OCI-LY7 (cell line): Measurements from ENCODE around the gene RUVBL1. TPM values are rescaled to one million over a fixed set of nuclear protein-coding genes. Genes with fewer than 3 reads are reported as not detected.

Experiments used
- BruUV-seq: library from RNA; stranded (reverse); fragments of 400-500 nt; replicated peaks from 2 replicates; lab custom pipeline; 2021; lab: Mats Ljungman, UMichigan
- CTCF ChIA-PET: fragments of 300-600 bp; sonication (Branson Sonifier 250); formaldehyde crosslinking; loops from one replicate; lab custom pipeline; 2022; ENCODE audit warnings: antibody characterized with exemption; ENCODE audit not compliant: unreplicated experiment; lab: Charles Lee
- POLR2A ChIA-PET: fragments of 300-600 bp; sonication (Branson Sonifier 250); formaldehyde crosslinking; loops from one replicate; lab custom pipeline; 2022; ENCODE audit warnings: antibody characterized with exemption; lab: Charles Lee
- DNase-seq: peaks from one replicate; pipeline ENCODE4 v3.0.0-alpha.2; 2015; ENCODE audit warnings: low spot score
- H2AFZ ChIP-seq: fragments of 200-600 bp; sonication (generic), shearing (Covaris generic); 2 replicates; pipeline ENCODE4 v1.6.1; 2014; ENCODE audit warnings: mild to moderate bottlenecking, antibody characterized with exemption, low read length, moderate library complexity
- H3K27ac ChIP-seq: fragments of 200-600 bp; sonication (generic); 2 replicates; pipeline ENCODE4 v1.5.1; 2014; ENCODE audit warnings: mixed run types, low read depth, mild to moderate bottlenecking, moderate library complexity, low read length, inconsistent platforms; ENCODE audit not compliant: poor library complexity, severe bottlenecking
- H3K36me3 ChIP-seq: fragments of 200-600 bp; sonication (generic); 2 replicates; pipeline ENCODE4 v1.6.1; 2014; ENCODE audit warnings: mild to moderate bottlenecking, antibody characterized with exemption, low read length, moderate library complexity, mixed read lengths; ENCODE audit not compliant: insufficient read depth
- H3K4me1 ChIP-seq: fragments of 200-600 bp; sonication (generic); 2 replicates; pipeline ENCODE4 v1.5.1; 2014; ENCODE audit warnings: mild to moderate bottlenecking, low read length; ENCODE audit not compliant: insufficient read depth, poor library complexity, severe bottlenecking
- H3K4me2 ChIP-seq: fragments of 200-600 bp; sonication (generic); 2 replicates; pipeline ENCODE4 v1.6.1; 2014; ENCODE audit warnings: mild to moderate bottlenecking, low read length
- H3K4me3 ChIP-seq: fragments of 200-600 bp; sonication (generic); 2 replicates; pipeline ENCODE4 v1.5.1; 2014; ENCODE audit warnings: mild to moderate bottlenecking, low read depth, low read length; ENCODE audit not compliant: poor library complexity, severe bottlenecking
- H3K79me2 ChIP-seq: fragments of 200-600 bp; sonication (generic); 2 replicates; pipeline ENCODE4 v1.6.1; 2016; ENCODE audit warnings: low read depth, mild to moderate bottlenecking, low read length, moderate library complexity, mixed read lengths; ENCODE audit not compliant: insufficient read depth
- H3K9me2 ChIP-seq: fragments of 200-600 bp; sonication (generic); 2 replicates; pipeline ENCODE4 v1.6.1; 2016; ENCODE audit warnings: mild to moderate bottlenecking, low read length, mixed read lengths; ENCODE audit not compliant: insufficient read depth
- H3K9me3 ChIP-seq: fragments of 200-600 bp; sonication (generic); 2 replicates; pipeline ENCODE4 v1.6.1; 2014; ENCODE audit warnings: mild to moderate bottlenecking, mixed run types, low read length, mixed read lengths
- H4K20me1 ChIP-seq: fragments of 200-600 bp; sonication (generic); 2 replicates; pipeline ENCODE4 v1.6.1; 2014; ENCODE audit warnings: mild to moderate bottlenecking, antibody characterized with exemption, low read length, moderate library complexity, mixed read lengths; ENCODE audit not compliant: insufficient read depth
- EZH2phosphoT487 ChIP-seq: fragments of 200-600 bp; sonication (generic); IDR thresholded peaks from 2 replicates; pipeline ENCODE4 v1.6.1; 2018; ENCODE audit warnings: low read depth, borderline replicate concordance, mild to moderate bottlenecking, mixed run types, antibody characterized with exemption, low read length, moderate library complexity, mixed read lengths
- intact Hi-C: fragments of 100-400 bp; cut with micrococcal nuclease; formaldehyde crosslinking; loops from one replicate; pipeline ENCODE4 v1.10.0; 2022; ENCODE audit not compliant: unreplicated experiment
- total RNA-seq, 2 experiments: library from RNA; depleted of rRNA in 1 of 2; stranded (reverse); fragments of >200 nt in 1 of 2; shearing (Covaris generic) in 1 of 2; gene quantifications; 2 replicates each; pipeline ENCODE4 v1.2.3, GENCODE V29; 2014 to 2022
- TF ChIP-seq, protein P1 (sequence below): fragments of 200-600 bp; sonication (generic); conservative IDR thresholded peaks from 2 replicates; pipeline ENCODE4 v1.5.1; 2014; ENCODE audit warnings: mild to moderate bottlenecking, antibody characterized with exemption, low read length, moderate library complexity, mixed read lengths

RUVBL1 gene
- total RNA-seq, 2 experiments from 2014 or later: 91.4 to 103 TPM

DNA sequence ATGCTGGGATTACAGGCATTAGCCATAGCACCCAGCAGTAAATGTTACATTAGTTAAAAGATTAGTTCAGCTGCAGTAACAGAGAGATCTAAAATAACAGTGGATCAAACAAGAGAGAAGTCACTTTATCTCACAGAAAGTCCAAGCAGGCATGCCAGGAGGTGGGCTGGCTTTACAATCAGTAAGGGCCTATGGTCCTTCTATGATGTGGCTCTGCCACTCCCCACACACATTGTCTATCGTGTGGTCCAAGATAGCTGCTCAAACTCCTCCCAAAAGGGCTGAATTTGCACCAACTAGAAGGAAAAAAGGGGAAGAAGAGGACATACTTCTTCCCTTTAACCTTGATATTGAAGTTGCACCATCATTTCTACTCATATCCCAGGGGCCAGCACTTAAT lies 4.6 kb upstream of the RUVBL1 start:
- H3K27ac ChIP-seq: no peak overlapping the region
- no peak for DNase-seq
- no peaks in the 10 kb centered on the region for H4K20me1 ChIP-seq
- ChIA-PET CTCF (no interaction called here), POLR2A (interaction anchor here (1.4 kb wide), 1 partner anchor 48 kb away, joined by 3 read pairs; no protein-coding TSS in a partner anchor)
- H2AFZ ChIP-seq: no peak overlapping the region
- H3K4me3 ChIP-seq: no peak overlapping the region
- no TSS peak for BruUV-seq
- H3K4me2 ChIP-seq: no peak overlapping the region
- no peaks in the 10 kb centered on the region for H3K36me3 ChIP-seq
- TF ChIP-seq EZH2phosphoT487: no peak
- H3K9me3 ChIP-seq: no peaks in the 10 kb centered on the region
- no peaks in the 10 kb centered on the region for H3K9me2 ChIP-seq
- H3K4me1 ChIP-seq: peaks cover 7% of the 10 kb centered on the region
- intact Hi-C loops: no loop called here
- H3K79me2 ChIP-seq: peaks cover 3% of the 10 kb centered on the region

DNA sequence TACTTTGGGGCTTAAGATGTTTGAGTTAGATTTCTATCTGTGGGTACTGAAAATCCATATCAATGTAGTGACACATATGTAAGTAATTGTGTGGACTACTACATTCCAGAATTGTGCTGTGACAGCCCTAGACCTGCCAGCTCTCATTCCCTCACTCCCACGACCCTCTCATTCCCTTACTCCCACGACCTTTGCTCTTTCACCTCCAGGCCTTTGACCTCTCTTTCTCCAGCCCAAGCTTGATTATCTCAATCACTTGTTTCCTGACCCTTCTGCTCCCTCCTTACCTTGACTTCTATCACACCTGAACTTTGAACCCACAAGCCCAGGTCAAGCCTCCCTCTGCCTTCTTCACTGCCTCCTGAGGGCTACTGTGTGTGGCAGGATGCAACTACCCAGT lies 3.6 kb upstream of the RUVBL1 start:
- Histone ChIP-seq H3K9me2 (no peaks in the 10 kb centered on the region), H3K4me2 (no peak overlapping the region), H2AFZ (no peak overlapping the region), H3K36me3 (peaks cover 4% of the 10 kb centered on the region; the same call in 1 of the 2 replicates), H3K4me1 (peaks cover 14% of the 10 kb centered on the region), H3K79me2 (peaks cover 13% of the 10 kb centered on the region), H3K4me3 (no peak overlapping the region), H3K9me3 (no peaks in the 10 kb centered on the region), H3K27ac (no peak overlapping the region), H4K20me1 (no peaks in the 10 kb centered on the region)
- TF ChIP-seq, protein P1, sequence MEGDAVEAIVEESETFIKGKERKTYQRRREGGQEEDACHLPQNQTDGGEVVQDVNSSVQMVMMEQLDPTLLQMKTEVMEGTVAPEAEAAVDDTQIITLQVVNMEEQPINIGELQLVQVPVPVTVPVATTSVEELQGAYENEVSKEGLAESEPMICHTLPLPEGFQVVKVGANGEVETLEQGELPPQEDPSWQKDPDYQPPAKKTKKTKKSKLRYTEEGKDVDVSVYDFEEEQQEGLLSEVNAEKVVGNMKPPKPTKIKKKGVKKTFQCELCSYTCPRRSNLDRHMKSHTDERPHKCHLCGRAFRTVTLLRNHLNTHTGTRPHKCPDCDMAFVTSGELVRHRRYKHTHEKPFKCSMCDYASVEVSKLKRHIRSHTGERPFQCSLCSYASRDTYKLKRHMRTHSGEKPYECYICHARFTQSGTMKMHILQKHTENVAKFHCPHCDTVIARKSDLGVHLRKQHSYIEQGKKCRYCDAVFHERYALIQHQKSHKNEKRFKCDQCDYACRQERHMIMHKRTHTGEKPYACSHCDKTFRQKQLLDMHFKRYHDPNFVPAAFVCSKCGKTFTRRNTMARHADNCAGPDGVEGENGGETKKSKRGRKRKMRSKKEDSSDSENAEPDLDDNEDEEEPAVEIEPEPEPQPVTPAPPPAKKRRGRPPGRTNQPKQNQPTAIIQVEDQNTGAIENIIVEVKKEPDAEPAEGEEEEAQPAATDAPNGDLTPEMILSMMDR: no peak
- TF ChIP-seq EZH2phosphoT487: no peak
- intact Hi-C loops: no loop called here
- ChIA-PET CTCF (no interaction called here), POLR2A (interaction anchor here (0.7 to 1.4 kb wide), 3 partner anchors 10 to 47 kb away, joined by 3 read pairs; no protein-coding TSS in a partner anchor)
- no TSS peak for BruUV-seq
- DNase-seq: no peak

DNA sequence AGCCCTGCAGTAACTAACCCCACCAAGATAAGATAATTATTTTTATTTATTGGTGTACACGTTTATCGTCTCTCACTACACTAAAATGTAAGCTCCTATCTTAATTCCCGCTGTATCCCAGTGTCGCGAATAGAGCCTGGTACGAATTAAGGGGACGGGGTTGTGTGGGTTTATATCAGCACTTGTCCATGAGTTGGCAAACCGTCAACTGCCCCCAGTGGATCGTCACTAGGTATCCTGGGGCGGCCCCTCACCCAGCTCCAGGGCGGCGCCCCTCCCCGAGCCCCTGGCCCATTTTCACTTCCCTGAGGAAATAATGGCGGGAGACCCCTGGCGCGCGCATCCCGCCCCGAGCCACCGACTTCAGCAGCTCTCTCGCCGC lies 465 bp downstream of the RUVBL1 start:
- no TSS peak for BruUV-seq
- Histone ChIP-seq H3K79me2 (peaks cover 35% of the 10 kb centered on the region), H3K9me3 (no peaks in the 10 kb centered on the region), H4K20me1 (no peaks in the 10 kb centered on the region), H3K4me2 (peak overlapping the region; percentile 94), H3K36me3 (peaks cover 38% of the 10 kb centered on the region), H3K4me1 (peaks cover 16% of the 10 kb centered on the region), H3K9me2 (no peaks in the 10 kb centered on the region), H3K27ac (peak overlapping the region; percentile 56), H3K4me3 (peak overlapping the region; percentile 98), H2AFZ (peak overlapping the region; percentile 72; the same call in 1 of the 2 replicates)
- POLR2A ChIA-PET: interaction anchor here (0.5 to 2.9 kb wide), 10 partner anchors 8 to 1571 kb away, joined by 3 to 19 read pairs (median 3); partner anchors contain the start of gene EEFSEC
- no peak for DNase-seq
- CTCF ChIA-PET: interaction anchor here (0.8 to 2.0 kb wide), 3 partner anchors 9 to 28 kb away, joined by 3 to 5 read pairs (median 3); no protein-coding TSS in a partner anchor
- TF ChIP-seq, protein P1: no peak
- TF ChIP-seq EZH2phosphoT487: no peak
- intact Hi-C loops: loop anchor here (1.0 to 5.0 kb wide), 3 partner anchors 30 to 532 kb away; partner anchors contain the start of genes EEFSEC, SEC61A1 and TPRA1
